ENCODE data around the gene L3MBTL2. TPM values are rescaled to one million over a fixed set of nuclear protein-coding genes. Genes with fewer than 3 reads are reported as not detected.

L3MBTL2 gene
- total RNA-seq = 22.9 and 30.6 TPM in 2 replicates

DNA sequence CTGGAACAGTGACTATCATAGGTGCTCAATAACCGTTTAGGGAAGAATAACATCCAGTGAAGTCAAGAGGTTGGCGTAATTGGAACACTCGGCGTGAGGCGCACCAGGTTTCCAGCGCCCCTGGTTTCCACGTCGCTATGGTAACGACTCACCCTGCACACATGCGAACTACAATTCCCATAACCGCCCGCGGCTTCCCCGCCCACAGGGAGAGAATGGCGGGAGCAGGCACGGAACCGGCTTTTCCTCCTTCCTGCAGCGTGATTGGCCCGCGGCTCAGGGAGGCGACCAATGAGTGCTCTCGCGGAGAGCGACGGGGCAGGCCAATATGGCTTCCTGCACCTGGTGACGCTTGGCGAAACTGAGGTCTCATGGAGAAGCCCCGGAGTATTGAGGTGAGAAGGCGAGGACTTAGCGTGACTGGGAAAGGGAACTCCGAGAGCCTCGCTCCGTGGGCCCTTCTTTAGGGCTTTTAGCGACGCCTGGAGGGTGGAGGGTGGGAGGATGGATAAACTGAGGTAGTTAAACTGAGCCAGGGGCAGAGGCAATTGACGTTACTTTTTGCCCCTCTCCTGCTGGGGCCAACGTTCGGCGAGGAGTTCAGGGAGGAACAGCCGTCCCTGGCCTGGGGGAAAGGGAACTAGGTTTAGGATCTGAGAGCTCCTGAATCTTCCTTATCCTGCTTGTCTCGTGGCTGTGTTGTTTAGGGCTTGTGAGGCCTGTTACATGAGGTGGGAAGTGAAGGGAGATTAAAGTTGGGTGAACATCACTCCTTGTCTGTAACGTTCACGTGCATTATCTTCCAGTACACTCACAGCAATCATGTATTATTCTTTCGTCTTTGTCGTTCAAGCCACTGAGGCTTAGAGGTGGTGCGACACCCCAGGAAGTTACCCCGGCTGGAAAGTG is at the start of gene L3MBTL2:
TSS of gene L3MBTL2 (plus strand) at position 321 of the 909 bp plus-strand sequence. CDS start at position 372, 51 bp downstream.

DNA sequence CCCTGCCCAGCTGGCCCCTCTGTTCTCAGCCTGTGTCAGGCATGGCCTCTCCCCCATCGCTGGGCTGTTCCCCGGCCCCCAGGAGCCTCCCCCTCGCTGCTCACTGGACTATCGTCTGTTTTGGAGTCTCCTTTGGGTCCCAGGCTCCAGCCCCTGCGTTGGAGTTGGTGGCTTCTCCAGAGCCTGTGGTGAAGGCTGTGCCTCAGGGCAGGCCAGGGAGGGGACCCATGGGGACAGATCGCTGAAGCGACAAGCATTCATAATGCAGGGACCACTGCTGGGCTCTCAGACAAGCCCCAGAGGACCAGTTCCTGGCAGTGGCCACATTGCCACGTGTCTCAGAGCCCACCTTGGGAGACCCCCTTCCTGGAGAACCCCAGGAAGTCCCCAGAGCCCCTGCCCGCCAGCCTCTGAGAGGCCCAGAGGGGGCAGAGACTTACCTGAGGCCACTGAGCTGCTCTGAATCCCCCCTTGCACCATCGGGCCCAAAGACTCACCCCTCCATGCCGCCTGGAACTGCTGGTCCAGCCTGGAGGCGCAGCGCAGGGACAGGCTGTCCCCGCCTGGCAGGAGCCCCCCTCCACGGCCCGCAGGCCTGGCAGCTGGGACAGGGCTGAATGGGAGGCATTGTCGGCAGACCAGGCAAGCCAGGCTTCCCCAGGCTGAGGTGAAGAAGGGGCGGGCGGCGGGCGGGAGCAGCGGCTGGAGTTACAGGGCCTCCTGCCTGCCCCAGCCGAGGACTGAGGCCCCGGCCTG is 35.4 kb downstream of the L3MBTL2 start, which contains the start of gene CHADL:
TSS of gene CHADL (minus strand) at position 555 of the 756 bp plus-strand sequence. CDS start at position 505, 50 bp downstream.

Other genes starting within 250 kb of the L3MBTL2 start
- 31.2 and 68.3 TPM in 2 replicates for gene EP300, start 112.7 kb upstream of the L3MBTL2 start, total RNA-seq
- gene CHADL, start 35.6 kb downstream of the L3MBTL2 start, total RNA-seq = 0.97 and 3.0 TPM in 2 replicates
- gene RANGAP1, start 80.9 kb downstream of the L3MBTL2 start, total RNA-seq = 24.9 and 70.8 TPM in 2 replicates
- 29.7 and 64.6 TPM in 2 replicates for gene ZC3H7B, start 96.2 kb downstream of the L3MBTL2 start, total RNA-seq
- gene TEF, start 176.6 kb downstream of the L3MBTL2 start, total RNA-seq = 4.8 and 5.5 TPM in 2 replicates
- 12.5 and 27.6 TPM in 2 replicates for gene TOB2, start 241.5 kb downstream of the L3MBTL2 start, total RNA-seq